ENCODE data around the gene STAT5B.

DNA sequence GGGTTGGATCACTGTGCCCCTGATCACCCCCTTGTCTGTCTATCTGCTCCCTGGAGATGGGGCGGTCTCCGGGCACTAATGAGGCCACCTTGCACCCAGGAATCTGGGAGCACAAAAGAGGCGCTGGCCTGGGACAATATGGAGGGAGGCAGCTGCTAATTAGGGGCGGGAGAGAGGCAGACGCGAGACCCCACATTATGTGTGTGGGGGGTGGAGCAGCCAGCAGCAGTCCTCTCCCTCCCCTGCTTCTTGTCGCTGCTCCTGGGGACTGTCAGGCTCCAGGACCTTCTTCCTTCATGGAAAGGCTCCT is 90.6 kb downstream of the STAT5B start:
- TF ChIP-seq CTCF (IDR thresholded peaks at IDR 0.05) (no peak), POLR2AphosphoS5 (IDR thresholded peaks at IDR 0.05; ENCODE audit: low read depth, low read length) (no peak)
